Mesothelial cell of epicardium (in vitro differentiated cells): ENCODE results near the gene TSSK3. TPM values are rescaled to one million over a fixed set of nuclear protein-coding genes. Genes with fewer than 3 reads are reported as not detected.
A peak's percentile ranks its signal among the peaks of the same experiment; 100 is the strongest.

Experiments
- DNase-seq, 2 experiments: peaks; one replicate each; pipeline ENCODE4 v3.0.0; 2021; ENCODE audit warnings: low spot score in 2 of 2; ENCODE audit not compliant: unreplicated experiment in 2 of 2
- H3K27ac Mint-ChIP-seq: 2 replicates; pipeline ENCODE4 v1.8.0; 2021; ENCODE audit warnings: mixed read lengths
- H3K27me3 Mint-ChIP-seq: 2 replicates; pipeline ENCODE4 v1.8.0; 2021; ENCODE audit warnings: low read depth, mixed read lengths
- H3K36me3 Mint-ChIP-seq: 2 replicates; pipeline ENCODE4 v1.8.0; 2021; ENCODE audit warnings: mixed read lengths
- H3K4me1 Mint-ChIP-seq: 2 replicates; pipeline ENCODE4 v1.8.0; 2021; ENCODE audit warnings: mixed read lengths
- H3K4me3 Mint-ChIP-seq: 2 replicates; pipeline ENCODE4 v1.8.0; 2021; ENCODE audit warnings: mild to moderate bottlenecking, moderate library complexity, mixed read lengths
- H3K9me3 Mint-ChIP-seq: 2 replicates; pipeline ENCODE4 v1.8.0; 2021; ENCODE audit warnings: mixed read lengths
- total RNA-seq: library from RNA; stranded (reverse); gene quantifications from 3 replicates; pipeline ENCODE4 v1.2.1, GENCODE V29; 2021
- TF ChIP-seq, protein P1 (sequence below): fragments of 200-600 bp; sonication (generic); IDR thresholded peaks from one replicate; pipeline ENCODE4 v1.5.0; 2021; ENCODE audit warnings: antibody characterized with exemption; ENCODE audit not compliant: unreplicated experiment

TSSK3 gene
- total RNA-seq, 1 donor from 2014 or later, result 8.1 TPM

DNA sequence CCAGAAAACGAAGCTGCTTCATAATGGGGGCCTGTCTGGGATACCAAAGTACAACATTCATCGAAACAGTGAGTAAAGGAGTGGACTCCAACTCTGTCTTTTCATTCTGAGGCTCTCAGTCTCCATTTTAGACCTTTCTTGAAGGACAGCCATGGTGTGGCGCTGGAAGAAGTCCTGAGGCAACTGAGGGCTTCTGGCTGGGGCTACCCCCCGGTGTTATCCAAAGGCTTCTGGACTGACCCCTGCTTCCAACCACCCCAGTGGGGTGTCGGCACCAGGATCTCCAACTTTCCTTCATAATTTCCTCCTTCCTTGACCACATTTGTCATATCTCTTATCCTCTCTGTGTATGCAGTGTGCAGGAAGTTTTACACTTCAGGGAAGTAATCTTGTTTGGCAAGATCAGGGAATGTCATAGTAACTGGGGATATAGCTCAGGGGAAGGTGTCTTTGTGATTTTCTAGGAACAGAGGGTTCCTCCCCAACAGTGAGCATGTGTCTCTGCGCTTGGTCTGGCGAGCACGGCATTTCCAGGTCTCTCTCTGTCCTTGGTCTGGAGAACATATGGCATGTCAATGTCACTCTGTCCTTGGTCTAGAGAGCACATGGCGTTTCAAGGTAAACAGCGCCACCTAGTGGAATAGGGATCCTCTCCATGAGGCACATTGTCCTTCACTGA, 51.3 kb downstream of the TSSK3 start:
- Mint-ChIP-seq H3K9me3 (peaks cover 29% of the 10 kb centered on the region), H3K4me3 (no peak overlapping the region), H3K4me1 (no peaks in the 10 kb centered on the region)

More for the DNA sequence above, 51.3 kb downstream of the TSSK3 start:
- no peak overlapping the region for H3K27ac Mint-ChIP-seq
- TF ChIP-seq, protein P1, sequence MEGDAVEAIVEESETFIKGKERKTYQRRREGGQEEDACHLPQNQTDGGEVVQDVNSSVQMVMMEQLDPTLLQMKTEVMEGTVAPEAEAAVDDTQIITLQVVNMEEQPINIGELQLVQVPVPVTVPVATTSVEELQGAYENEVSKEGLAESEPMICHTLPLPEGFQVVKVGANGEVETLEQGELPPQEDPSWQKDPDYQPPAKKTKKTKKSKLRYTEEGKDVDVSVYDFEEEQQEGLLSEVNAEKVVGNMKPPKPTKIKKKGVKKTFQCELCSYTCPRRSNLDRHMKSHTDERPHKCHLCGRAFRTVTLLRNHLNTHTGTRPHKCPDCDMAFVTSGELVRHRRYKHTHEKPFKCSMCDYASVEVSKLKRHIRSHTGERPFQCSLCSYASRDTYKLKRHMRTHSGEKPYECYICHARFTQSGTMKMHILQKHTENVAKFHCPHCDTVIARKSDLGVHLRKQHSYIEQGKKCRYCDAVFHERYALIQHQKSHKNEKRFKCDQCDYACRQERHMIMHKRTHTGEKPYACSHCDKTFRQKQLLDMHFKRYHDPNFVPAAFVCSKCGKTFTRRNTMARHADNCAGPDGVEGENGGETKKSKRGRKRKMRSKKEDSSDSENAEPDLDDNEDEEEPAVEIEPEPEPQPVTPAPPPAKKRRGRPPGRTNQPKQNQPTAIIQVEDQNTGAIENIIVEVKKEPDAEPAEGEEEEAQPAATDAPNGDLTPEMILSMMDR, result peak; percentile 40
- H3K36me3 Mint-ChIP-seq, result peaks cover 8% of the 10 kb centered on the region
- no peak for DNase-seq
- H3K27me3 Mint-ChIP-seq, result no peaks in the 10 kb centered on the region

Other genes with a start within 250 kb of the TSSK3 start
- gene TXLNA, start 182.9 kb upstream of the TSSK3 start, total RNA-seq, result 56.6 to 59.7 TPM (median 57.2 TPM) in 3 replicates
- gene CCDC28B, start 161.9 kb upstream of the TSSK3 start, total RNA-seq, result 21.6 to 24.9 TPM (median 24.6 TPM) in 3 replicates
- gene IQCC, start 156.9 kb upstream of the TSSK3 start, total RNA-seq, result 3.1 to 3.8 TPM (median 3.3 TPM) in 3 replicates
- gene DCDC2B, start 153.4 kb upstream of the TSSK3 start, total RNA-seq, result 0.11 TPM in 1 of 3 replicates, not detected in the others
- gene TMEM234, start 140.2 kb upstream of the TSSK3 start, total RNA-seq, result 28.9 to 33.3 TPM (median 32.9 TPM) in 3 replicates
- gene EIF3I, start 140.1 kb upstream of the TSSK3 start, total RNA-seq, result 143 to 147 TPM (median 146 TPM) in 3 replicates
- gene FAM167B, start 115.3 kb upstream of the TSSK3 start, total RNA-seq, result 1.8 to 2.9 TPM (median 2.3 TPM) in 3 replicates
- 1.4 to 1.8 TPM (median 1.5 TPM) in 3 replicates for gene LCK, start 111.3 kb upstream of the TSSK3 start, total RNA-seq
- gene HDAC1, start 70.5 kb upstream of the TSSK3 start, total RNA-seq, result 122 to 131 TPM (median 127 TPM) in 3 replicates
- gene MARCKSL1, start 26.3 kb upstream of the TSSK3 start, total RNA-seq, result 487 to 496 TPM (median 495 TPM) in 3 replicates
- gene FAM229A, start 54 bp upstream of the TSSK3 start, total RNA-seq, result 12.5 to 12.9 TPM (median 12.5 TPM) in 3 replicates
- gene BSDC1, start 31.9 kb downstream of the TSSK3 start, total RNA-seq, result 73.4 to 74.8 TPM (median 74.6 TPM) in 3 replicates
- 3.4 to 3.6 TPM (median 3.5 TPM) in 3 replicates for gene ZBTB8B, start 102.5 kb downstream of the TSSK3 start, total RNA-seq
- gene ZBTB8A, start 176.9 kb downstream of the TSSK3 start, total RNA-seq, result 14.8 to 16.2 TPM (median 14.9 TPM) in 3 replicates